PFSK-1 (cell line): Measurements from ENCODE around the gene DHX35.

Experiments
- FOXP2 ChIP-seq: optimal IDR thresholded peaks from 2 replicates; pipeline ENCODE3; 2011; ENCODE audit warnings: borderline replicate concordance, control low read depth, inconsistent platforms; ENCODE audit not compliant: insufficient read depth; ENCODE audit errors: extremely low read length, extremely low read depth
- POLR2AphosphoS5 ChIP-seq: IDR thresholded peaks from 2 replicates; pipeline ENCODE4 v1.6.1; 2012; ENCODE audit warnings: low read depth, mild to moderate bottlenecking, control low read depth, low read length, moderate library complexity
- SIN3A ChIP-seq: IDR thresholded peaks from 2 replicates; pipeline ENCODE4 v1.6.1; 2012; ENCODE audit warnings: mild to moderate bottlenecking, low read length, moderate library complexity, borderline replicate concordance; ENCODE audit not compliant: insufficient read depth
- TAF1 ChIP-seq: IDR thresholded peaks from 2 replicates; pipeline ENCODE4 v1.6.1; 2012; ENCODE audit warnings: low read length, control low read depth, borderline replicate concordance; ENCODE audit not compliant: insufficient read depth
- TF ChIP-seq, protein P1 (sequence below), 2 experiments: IDR thresholded peaks; 2 replicates each; pipeline versions ENCODE4 v1.6.1 to v1.8.0; 2011 to 2012; ENCODE audit warnings: low read depth in 2 of 2, low read length in 2 of 2, control low read depth in 1 of 2, inconsistent platforms in 1 of 2, mild to moderate bottlenecking in 1 of 2, moderate library complexity in 1 of 2; ENCODE audit not compliant: insufficient read depth in 1 of 2

Gene DHX35

DNA sequence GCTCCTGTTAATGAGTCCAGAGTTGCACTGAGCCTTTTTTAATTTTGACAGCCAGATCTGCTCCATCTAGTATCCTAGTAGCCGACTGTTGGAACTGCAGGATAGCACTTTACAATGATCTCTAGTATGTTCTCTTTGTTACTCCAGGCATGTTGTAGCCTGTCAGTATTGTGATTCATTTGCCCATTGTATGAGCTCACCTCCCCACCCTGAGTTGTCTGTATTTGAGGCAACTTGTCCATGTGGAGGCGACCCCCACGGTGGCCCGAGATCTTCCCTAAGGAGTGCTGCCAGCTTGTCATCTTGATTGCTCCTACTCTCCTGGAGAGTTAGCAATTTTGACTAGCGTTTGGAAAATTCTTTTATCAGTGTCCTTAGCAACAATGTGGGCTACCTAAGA, 67.2 kb downstream of the DHX35 start:
- TF ChIP-seq POLR2AphosphoS5 (no peak), TAF1 (no peak), SIN3A (no peak), FOXP2 (no peak)
- TF ChIP-seq, protein P1, sequence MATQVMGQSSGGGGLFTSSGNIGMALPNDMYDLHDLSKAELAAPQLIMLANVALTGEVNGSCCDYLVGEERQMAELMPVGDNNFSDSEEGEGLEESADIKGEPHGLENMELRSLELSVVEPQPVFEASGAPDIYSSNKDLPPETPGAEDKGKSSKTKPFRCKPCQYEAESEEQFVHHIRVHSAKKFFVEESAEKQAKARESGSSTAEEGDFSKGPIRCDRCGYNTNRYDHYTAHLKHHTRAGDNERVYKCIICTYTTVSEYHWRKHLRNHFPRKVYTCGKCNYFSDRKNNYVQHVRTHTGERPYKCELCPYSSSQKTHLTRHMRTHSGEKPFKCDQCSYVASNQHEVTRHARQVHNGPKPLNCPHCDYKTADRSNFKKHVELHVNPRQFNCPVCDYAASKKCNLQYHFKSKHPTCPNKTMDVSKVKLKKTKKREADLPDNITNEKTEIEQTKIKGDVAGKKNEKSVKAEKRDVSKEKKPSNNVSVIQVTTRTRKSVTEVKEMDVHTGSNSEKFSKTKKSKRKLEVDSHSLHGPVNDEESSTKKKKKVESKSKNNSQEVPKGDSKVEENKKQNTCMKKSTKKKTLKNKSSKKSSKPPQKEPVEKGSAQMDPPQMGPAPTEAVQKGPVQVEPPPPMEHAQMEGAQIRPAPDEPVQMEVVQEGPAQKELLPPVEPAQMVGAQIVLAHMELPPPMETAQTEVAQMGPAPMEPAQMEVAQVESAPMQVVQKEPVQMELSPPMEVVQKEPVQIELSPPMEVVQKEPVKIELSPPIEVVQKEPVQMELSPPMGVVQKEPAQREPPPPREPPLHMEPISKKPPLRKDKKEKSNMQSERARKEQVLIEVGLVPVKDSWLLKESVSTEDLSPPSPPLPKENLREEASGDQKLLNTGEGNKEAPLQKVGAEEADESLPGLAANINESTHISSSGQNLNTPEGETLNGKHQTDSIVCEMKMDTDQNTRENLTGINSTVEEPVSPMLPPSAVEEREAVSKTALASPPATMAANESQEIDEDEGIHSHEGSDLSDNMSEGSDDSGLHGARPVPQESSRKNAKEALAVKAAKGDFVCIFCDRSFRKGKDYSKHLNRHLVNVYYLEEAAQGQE (IDR thresholded peaks at IDR 0.05; ENCODE audit: insufficient read depth in 1 of 2, low read depth in 2 of 2, low read length in 2 of 2) = no peak

DNA sequence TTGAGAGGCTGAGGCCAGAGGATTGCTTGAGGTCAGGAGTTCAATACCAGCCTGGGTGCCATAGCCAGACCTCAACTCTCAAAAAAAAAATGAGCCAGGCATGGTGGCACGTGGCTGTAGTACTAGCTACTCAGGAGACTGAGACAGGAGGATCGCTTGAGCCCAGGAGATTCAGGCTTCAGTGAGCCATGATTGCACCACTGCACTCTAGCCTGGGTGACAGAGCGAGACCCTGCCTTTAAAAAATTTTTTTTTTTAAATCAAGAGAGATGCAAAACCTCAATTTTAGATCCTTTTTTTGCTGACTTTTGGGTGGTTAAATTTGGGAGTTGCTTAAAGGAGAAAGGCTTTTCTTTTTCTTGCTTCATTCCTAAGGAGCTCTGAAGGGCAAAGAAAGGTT, 70.9 kb downstream of the DHX35 start:
- TF ChIP-seq FOXP2 (no peak), POLR2AphosphoS5 (no peak), SIN3A (no peak), TAF1 (no peak)
- TF ChIP-seq, protein P1 (IDR thresholded peaks at IDR 0.05; ENCODE audit: insufficient read depth in 1 of 2, low read depth in 2 of 2, low read length in 2 of 2) = no peak

DNA sequence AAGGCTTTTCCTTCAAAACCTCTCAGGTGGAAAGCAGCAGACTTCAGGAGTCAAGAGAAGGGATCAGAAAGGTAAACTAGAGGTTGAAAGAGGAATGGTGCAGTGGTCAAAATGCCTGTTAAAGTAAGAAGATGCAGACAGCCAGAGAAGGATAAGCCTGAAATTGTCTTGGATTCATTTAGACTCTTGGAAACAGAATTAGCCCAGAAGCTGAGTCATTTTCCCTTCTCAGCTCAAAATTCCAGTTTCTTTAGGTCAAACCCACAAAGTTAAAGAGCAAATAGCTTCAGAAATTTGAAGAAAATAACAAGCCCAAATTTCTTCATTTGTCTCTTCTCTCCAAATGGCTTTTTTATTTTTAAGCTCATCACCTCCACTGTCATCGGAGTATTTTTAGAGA, 73.9 kb downstream of the DHX35 start:
- no peak for TF ChIP-seq SIN3A
- no peak for TF ChIP-seq TAF1
- no peak for TF ChIP-seq POLR2AphosphoS5
- no peak for TF ChIP-seq FOXP2
- TF ChIP-seq, protein P1 (IDR thresholded peaks at IDR 0.05; ENCODE audit: insufficient read depth in 1 of 2, low read depth in 2 of 2, low read length in 2 of 2) = no peak

DNA sequence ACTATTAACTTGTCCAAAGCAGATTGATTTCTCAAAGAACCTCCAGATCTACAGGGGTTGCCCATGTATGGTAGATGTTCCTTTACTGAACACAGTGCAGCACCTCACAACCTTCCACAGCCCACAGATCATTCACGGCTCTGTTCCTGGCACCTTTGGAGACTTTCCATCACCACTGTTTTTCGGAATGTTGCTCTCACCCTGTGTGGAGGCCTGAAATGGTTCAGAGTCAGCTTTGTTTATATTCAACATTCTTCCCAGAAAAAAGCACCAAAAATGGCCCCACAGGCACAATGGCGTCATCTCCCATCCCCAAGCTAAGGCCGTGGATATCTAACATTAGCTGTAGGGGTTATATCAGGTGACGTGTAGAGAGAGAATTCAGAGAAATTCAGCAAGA, 74.7 kb downstream of the DHX35 start:
- TF ChIP-seq POLR2AphosphoS5 = no peak
- TF ChIP-seq TAF1 = no peak
- TF ChIP-seq, protein P1 (IDR thresholded peaks at IDR 0.05; ENCODE audit: insufficient read depth in 1 of 2, low read depth in 2 of 2, low read length in 2 of 2) = no peak
- TF ChIP-seq FOXP2 = no peak
- no peak for TF ChIP-seq SIN3A

DNA sequence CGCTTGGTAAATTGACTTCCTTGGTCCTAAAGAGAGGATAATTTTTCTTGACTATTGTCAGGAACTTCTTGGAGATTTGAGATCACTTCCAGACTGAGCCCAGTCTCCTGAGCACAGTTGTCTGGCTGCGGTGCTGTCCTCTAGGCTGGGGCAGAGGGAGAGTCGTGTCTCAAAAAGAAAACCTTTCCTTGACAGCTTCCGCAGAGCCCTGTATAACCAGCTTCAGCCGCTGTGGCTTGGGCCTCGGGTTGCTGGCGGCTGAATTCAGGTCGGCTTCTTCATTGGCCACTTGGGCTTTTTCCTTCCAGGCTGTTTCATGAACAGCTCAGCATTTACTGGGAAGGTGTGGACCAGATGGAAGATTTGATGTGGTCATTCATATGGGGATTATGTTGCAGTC, 75.9 kb downstream of the DHX35 start:
- TF ChIP-seq, protein P1 (IDR thresholded peaks at IDR 0.05; ENCODE audit: insufficient read depth in 1 of 2, low read depth in 2 of 2, low read length in 2 of 2) = no peak
- TF ChIP-seq FOXP2 (no peak), TAF1 (no peak), POLR2AphosphoS5 (no peak)
